HEK293 (cell line): ENCODE data around the gene SLC34A3.

Experiments
- CTCF ChIA-PET: fragments of 350-600 bp; formaldehyde crosslinking; extraction: SDS; loops from one replicate; lab custom pipeline; 2021; ENCODE audit warnings: antibody characterized with exemption; lab: Yijun Ruan, JAX
- POLR2A ChIA-PET: fragments of 300-600 bp; formaldehyde crosslinking; extraction: SDS; loops from one replicate; lab custom pipeline; 2020; ENCODE audit warnings: antibody characterized with exemption, inconsistent platforms; lab: Yijun Ruan, JAX
- H3K27ac ChIP-seq: fragments of 200-500 bp; sonication (Bioruptor generic); 2 replicates; pipeline ENCODE4 v1.5.1; 2014; ENCODE audit warnings: low read depth, low read length, control low read depth, inconsistent platforms; ENCODE audit errors: extremely low read depth
- H3K36me3 ChIP-seq, 2 experiments: fragments of 200-500 bp in 1 of 2; sonication (Bioruptor generic) in 1 of 2; 1 replicate in 1 of 2; 2 replicates in 1 of 2; pipeline ENCODE4 v1.5.1; 2014 to 2017; ENCODE audit warnings: inconsistent platforms in 2 of 2, low read length in 2 of 2; ENCODE audit not compliant: control insufficient read depth in 2 of 2, insufficient read depth in 1 of 2
- H3K4me1 ChIP-seq: fragments of 200-500 bp; sonication (Bioruptor generic); 2 replicates; pipeline ENCODE4 v1.5.1; 2014; ENCODE audit warnings: mild to moderate bottlenecking, low read length, inconsistent platforms; ENCODE audit not compliant: control insufficient read depth, insufficient read depth
- H3K4me3 ChIP-seq: 2 replicates; pipeline ENCODE4 v1.5.1; 2011; ENCODE audit warnings: low read depth, mild to moderate bottlenecking, control low read depth, low read length, moderate library complexity
- H3K9me3 ChIP-seq: fragments of 200-500 bp; sonication (Bioruptor generic); 2 replicates; pipeline ENCODE4 v1.5.1; 2014; ENCODE audit warnings: low read depth, low read length, inconsistent platforms; ENCODE audit not compliant: control insufficient read depth, insufficient read depth
- GLIS2 ChIP-seq: fragments of 450-650 bp; formaldehyde crosslinking; IDR thresholded peaks from 2 replicates; pipeline ENCODE4 v1.5.1; 2016; ENCODE audit warnings: missing biosample characterization, missing genetic modification characterization
- RBAK ChIP-seq: fragments of 450-650 bp; formaldehyde crosslinking; IDR thresholded peaks from 2 replicates; pipeline ENCODE4 v1.5.1; 2016; ENCODE audit warnings: missing biosample characterization, missing genetic modification characterization
- SP2 ChIP-seq: fragments of 450-650 bp; formaldehyde crosslinking; IDR thresholded peaks from 2 replicates; pipeline ENCODE4 v1.5.1; 2016; ENCODE audit warnings: missing biosample characterization, missing genetic modification characterization
- ZBTB48 ChIP-seq: fragments of 450-650 bp; formaldehyde crosslinking; IDR thresholded peaks from 2 replicates; pipeline ENCODE4 v1.5.1; 2016; ENCODE audit warnings: missing biosample characterization, missing genetic modification characterization
- ZFHX2 ChIP-seq: fragments of 450-650 bp; formaldehyde crosslinking; conservative IDR thresholded peaks from 2 replicates; pipeline ENCODE4 v1.5.1; 2016; ENCODE audit warnings: missing biosample characterization, missing genetic modification characterization
- ZNF324 ChIP-seq: fragments of 450-650 bp; formaldehyde crosslinking; IDR thresholded peaks from 2 replicates; pipeline ENCODE4 v1.5.1; 2016; ENCODE audit warnings: missing biosample characterization, missing genetic modification characterization
- ZNF366 ChIP-seq: fragments of 450-650 bp; formaldehyde crosslinking; conservative IDR thresholded peaks from 2 replicates; pipeline ENCODE4 v1.5.1; 2016; ENCODE audit warnings: missing biosample characterization, missing genetic modification characterization
- ZNF514 ChIP-seq: fragments of 450-650 bp; formaldehyde crosslinking; IDR thresholded peaks from 2 replicates; pipeline ENCODE4 v1.5.1; 2016; ENCODE audit warnings: missing biosample characterization, missing genetic modification characterization
- ZNF558 ChIP-seq: fragments of 450-650 bp; formaldehyde crosslinking; IDR thresholded peaks from 2 replicates; pipeline ENCODE4 v1.5.1; 2016; ENCODE audit warnings: missing biosample characterization, missing genetic modification characterization
- ZNF560 ChIP-seq: fragments of 450-650 bp; formaldehyde crosslinking; IDR thresholded peaks from 2 replicates; pipeline ENCODE4 v1.5.1; 2017; ENCODE audit warnings: missing biosample characterization, missing genetic modification characterization, borderline replicate concordance
- ZNF561 ChIP-seq: fragments of 450-650 bp; IDR thresholded peaks from 2 replicates; pipeline ENCODE4 v1.5.1; 2018; ENCODE audit warnings: missing biosample characterization, missing genetic modification characterization, borderline replicate concordance
- ZNF600 ChIP-seq: fragments of 450-650 bp; formaldehyde crosslinking; IDR thresholded peaks from 2 replicates; pipeline ENCODE4 v1.5.1; 2016; ENCODE audit warnings: missing biosample characterization, missing genetic modification characterization
- ZNF629 ChIP-seq: fragments of 450-650 bp; formaldehyde crosslinking; IDR thresholded peaks from 2 replicates; pipeline ENCODE4 v1.5.1; 2017; ENCODE audit warnings: missing biosample characterization, missing genetic modification characterization
- ZNF747 ChIP-seq: fragments of 450-650 bp; formaldehyde crosslinking; IDR thresholded peaks from 2 replicates; pipeline ENCODE4 v1.5.1; 2016; ENCODE audit warnings: missing biosample characterization, missing genetic modification characterization
- ZNF768 ChIP-seq: fragments of 450-650 bp; formaldehyde crosslinking; IDR thresholded peaks from 2 replicates; pipeline ENCODE4 v1.5.1; 2018; ENCODE audit warnings: missing biosample characterization, mild to moderate bottlenecking, missing genetic modification characterization
- ZNF830 ChIP-seq: fragments of 450-650 bp; IDR thresholded peaks from 2 replicates; pipeline ENCODE4 v1.5.0; 2018; ENCODE audit warnings: missing biosample characterization, missing genetic modification characterization, low read depth, mild to moderate bottlenecking, moderate library complexity
- ZSCAN23 ChIP-seq: fragments of 450-650 bp; formaldehyde crosslinking; IDR thresholded peaks from 2 replicates; pipeline ENCODE4 v1.5.1; 2016; ENCODE audit warnings: missing biosample characterization, missing genetic modification characterization
- TF ChIP-seq, protein P1 (sequence below): fragments of 450-650 bp; formaldehyde crosslinking; IDR thresholded peaks from 2 replicates; pipeline ENCODE4 v1.5.1; 2017; ENCODE audit warnings: missing biosample characterization, missing genetic modification characterization
- TF ChIP-seq, protein P2 (sequence below): IDR thresholded peaks from 2 replicates; pipeline ENCODE4 v1.6.1; 2011; ENCODE audit warnings: mild to moderate bottlenecking, low read depth, low read length, borderline replicate concordance

Gene SLC34A3

DNA sequence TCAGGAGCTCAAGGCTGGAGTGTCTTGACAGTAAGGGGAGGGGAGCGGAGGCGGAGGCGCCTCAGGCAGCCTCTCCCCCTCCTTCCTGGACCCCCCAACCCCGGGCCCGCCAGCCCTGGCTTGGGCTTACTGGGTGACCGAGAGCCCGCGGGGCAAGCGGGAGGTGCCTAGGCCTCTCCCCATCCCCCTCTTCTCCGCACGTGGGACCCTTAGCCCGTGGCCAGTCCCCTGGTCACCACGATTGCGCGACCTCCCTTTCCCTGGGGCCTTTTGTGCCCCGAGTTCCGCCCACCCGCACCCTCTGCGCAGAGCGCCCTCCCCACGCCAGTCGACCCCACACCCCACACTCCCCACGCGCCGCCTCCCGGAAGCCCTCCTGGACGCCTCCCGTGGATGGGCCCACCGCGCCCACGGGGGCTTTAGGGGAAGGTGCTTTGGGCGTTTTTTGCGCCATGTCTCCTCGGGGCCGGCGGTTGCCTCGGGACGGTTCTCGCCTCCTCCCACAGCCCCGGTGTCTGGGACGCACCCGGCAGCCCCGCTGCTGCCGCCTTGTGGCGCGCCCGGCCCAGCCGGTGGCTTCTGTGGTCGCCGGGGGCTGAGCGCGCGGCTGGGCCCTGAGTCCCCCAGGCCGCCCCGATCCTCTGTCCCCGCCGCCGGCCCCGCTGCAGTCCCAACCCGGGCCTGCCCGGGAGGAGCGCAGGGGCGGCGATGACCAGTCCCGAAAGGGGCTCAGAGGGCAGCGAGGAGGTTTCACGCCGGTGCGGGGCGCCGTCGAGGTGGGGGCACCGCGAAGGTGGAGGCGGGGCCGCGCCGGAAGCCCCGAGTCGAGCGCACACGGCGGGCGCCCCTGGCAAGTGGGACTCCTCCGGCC, 50.0 kb downstream of the SLC34A3 start:
- H3K36me3 ChIP-seq, result peaks cover 0 to 7% of the 10 kb centered on the region in 2 experiments; a peak in 1 of 3 replicates
- POLR2A ChIA-PET, result no interaction called here
- 0 out of 2 replicates have a peak, but pooled peaks cover 4% of the 10 kb centered on the region for H3K4me1 ChIP-seq
- no peak overlapping the region for H3K27ac ChIP-seq
- no peak overlapping the region for H3K4me3 ChIP-seq
- TF ChIP-seq ZNF558 (tag by site-specific recombination) (no peak), ZNF629 (no peak), ZNF768 (tag by site-specific recombination) (no peak), ZFHX2 (tag by site-specific recombination) (no peak), ZNF560 (tag by site-specific recombination) (no peak), ZNF747 (tag by site-specific recombination) (no peak), GLIS2 (no peak), ZNF366 (no peak), ZSCAN23 (no peak), ZBTB48 (tag by site-specific recombination) (no peak), ZNF561 (tag by site-specific recombination) (no peak), ZNF324 (tag by site-specific recombination) (no peak), RBAK (tag by site-specific recombination) (no peak), ZNF830 (no peak), SP2 (no peak)
- TF ChIP-seq, protein P1, sequence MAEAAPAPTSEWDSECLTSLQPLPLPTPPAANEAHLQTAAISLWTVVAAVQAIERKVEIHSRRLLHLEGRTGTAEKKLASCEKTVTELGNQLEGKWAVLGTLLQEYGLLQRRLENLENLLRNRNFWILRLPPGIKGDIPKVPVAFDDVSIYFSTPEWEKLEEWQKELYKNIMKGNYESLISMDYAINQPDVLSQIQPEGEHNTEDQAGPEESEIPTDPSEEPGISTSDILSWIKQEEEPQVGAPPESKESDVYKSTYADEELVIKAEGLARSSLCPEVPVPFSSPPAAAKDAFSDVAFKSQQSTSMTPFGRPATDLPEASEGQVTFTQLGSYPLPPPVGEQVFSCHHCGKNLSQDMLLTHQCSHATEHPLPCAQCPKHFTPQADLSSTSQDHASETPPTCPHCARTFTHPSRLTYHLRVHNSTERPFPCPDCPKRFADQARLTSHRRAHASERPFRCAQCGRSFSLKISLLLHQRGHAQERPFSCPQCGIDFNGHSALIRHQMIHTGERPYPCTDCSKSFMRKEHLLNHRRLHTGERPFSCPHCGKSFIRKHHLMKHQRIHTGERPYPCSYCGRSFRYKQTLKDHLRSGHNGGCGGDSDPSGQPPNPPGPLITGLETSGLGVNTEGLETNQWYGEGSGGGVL, result no peak
- TF ChIP-seq, protein P2, sequence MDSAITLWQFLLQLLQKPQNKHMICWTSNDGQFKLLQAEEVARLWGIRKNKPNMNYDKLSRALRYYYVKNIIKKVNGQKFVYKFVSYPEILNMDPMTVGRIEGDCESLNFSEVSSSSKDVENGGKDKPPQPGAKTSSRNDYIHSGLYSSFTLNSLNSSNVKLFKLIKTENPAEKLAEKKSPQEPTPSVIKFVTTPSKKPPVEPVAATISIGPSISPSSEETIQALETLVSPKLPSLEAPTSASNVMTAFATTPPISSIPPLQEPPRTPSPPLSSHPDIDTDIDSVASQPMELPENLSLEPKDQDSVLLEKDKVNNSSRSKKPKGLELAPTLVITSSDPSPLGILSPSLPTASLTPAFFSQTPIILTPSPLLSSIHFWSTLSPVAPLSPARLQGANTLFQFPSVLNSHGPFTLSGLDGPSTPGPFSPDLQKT, result no peak
- TF ChIP-seq, all 188 proteins: peak for 0
- CTCF ChIA-PET, result interaction anchor here (0.6 to 1.4 kb wide), 2 partner anchors 44 to 51 kb away, joined by 3 to 5 read pairs; no protein-coding TSS in a partner anchor
- no peaks in the 10 kb centered on the region for H3K9me3 ChIP-seq

DNA sequence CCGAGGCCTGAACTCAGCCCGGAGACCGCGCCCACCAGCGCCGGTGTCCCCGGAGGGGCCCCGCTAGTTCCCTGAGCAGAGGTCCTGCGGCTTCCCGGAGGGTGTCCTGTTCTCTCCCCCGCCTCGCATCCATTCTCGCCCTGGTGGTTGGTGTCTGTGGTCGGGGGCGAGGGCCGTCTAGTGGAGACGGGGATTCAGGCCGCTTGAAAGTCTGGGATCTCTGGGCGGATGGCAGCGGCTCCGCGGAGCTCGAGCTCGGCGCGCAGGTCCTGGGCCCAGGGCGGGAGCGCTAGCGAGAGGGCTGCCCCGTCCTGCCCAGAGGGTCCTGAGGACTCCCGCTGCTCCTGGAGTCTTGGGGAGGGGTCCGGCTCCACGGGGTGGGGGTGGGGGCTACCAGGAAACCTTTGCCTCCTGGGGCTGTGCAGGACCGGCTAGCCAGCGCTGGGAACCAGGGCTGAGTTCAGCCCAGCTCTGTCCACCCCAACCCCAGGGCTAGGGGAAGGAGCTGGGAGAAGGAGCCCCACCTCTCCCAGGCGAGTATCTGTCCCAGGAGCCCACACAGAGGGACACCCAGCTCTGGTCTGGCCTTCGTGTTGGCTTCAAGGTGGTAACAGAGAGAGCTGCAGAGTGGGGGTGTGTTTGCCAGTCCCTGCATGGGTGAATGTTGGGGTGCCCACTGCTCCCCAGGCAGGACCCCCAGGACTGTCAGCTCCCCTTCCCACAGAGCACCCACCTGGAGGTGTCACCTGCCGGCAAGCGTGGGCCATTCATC, 50.8 kb downstream of the SLC34A3 start:
- POLR2A ChIA-PET, result no interaction called here

More for the DNA sequence above, 50.8 kb downstream of the SLC34A3 start:
- TF ChIP-seq ZNF514 (tag by site-specific recombination), result no peak
- TF ChIP-seq ZNF600, result peak; percentile 66
- no peak for TF ChIP-seq SP2
- peaks cover 0 to 7% of the 10 kb centered on the region in 2 experiments; a peak in 1 of 3 replicates for H3K36me3 ChIP-seq
- CTCF ChIA-PET, result no interaction called here
- H3K27ac ChIP-seq, result no peak overlapping the region
- no peak overlapping the region for H3K4me3 ChIP-seq
- H3K4me1 ChIP-seq, result 0 out of 2 replicates have a peak, but pooled peaks cover 3% of the 10 kb centered on the region
- H3K9me3 ChIP-seq, result no peaks in the 10 kb centered on the region
